Measurements from ENCODE around the gene VARS1.
"Not testable (repeated sequence)": the region's sequence is repeated elsewhere in the genome, so short reads cannot be mapped to it uniquely, and the experiment has no call there.

VARS1 gene

DNA sequence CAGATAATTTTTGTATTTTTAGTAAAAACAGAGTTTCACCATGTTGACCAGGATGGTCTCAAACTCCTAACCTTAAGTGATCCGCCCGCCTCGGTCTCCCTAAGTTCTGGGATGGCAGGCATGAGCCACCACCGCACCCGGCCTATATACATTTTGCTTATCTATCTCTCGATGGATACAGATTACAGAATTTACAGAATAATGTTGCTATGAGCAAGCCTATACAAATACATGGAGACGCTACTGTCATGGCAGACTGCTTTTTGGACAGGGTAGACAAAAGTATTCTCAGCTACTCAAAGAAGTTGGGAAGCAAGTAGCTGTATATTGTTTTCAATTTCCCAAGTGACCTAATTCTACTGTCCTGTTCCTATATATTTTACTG is 17.9 kb upstream of the VARS1 start:
- no peak overlapping the region for H3K4me3 ChIP-seq (ENCODE audit: control insufficient read depth, low read depth, low read length)
- no peak for TF ChIP-seq CTCF (conservative IDR thresholded peaks at IDR 0.05; ENCODE audit: control insufficient read depth, insufficient read depth, low read depth, low read length)

DNA sequence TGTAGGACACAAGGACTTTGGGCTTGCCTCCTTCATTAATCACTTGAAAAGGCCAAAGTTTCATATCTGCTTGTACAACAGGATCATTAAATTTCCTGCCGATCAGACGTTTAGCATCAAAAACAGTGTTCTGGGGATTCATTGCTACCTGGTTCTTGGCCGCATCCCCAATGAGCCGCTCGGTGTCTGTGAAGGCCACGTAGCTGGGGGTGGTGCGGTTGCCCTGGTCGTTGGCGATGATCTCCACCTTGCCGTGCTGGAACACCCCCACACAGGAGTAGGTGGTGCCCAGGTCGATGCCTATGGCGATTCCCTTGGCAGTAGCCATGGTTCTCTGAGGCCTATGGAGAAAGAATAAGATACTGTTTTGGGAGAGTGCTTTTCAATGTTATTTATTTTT is 16.1 kb upstream of the VARS1 start:
- no peak for TF ChIP-seq CTCF (conservative IDR thresholded peaks at IDR 0.05; ENCODE audit: control insufficient read depth, insufficient read depth, low read depth, low read length)
- DNase-seq (ENCODE audit: low read depth): no peak

More for the DNA sequence above, 17.9 kb upstream of the VARS1 start:
- no peak for DNase-seq (ENCODE audit: low read depth)

DNA sequence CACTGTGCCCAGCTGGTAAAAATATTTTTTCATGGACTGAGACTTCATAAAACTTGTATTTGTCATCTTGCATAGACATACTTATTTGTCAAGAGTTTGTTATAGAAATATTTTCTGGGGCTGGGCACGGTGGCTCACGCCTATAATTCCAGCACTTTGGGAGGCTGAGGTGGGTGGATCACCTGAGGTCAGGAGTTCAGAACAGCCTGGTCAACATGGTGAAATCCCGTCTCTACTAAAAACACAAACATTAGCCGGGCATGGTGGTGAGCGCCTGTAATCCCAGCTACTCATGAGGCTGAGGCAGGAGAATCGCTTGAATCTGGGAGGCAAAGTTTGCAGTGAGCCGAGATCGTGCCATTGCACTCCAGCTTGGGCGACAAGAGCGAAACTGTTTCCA is 13.0 kb upstream of the VARS1 start:
- not testable (repeated sequence) for DNase-seq (ENCODE audit: low read depth); H3K4me3 ChIP-seq (ENCODE audit: control insufficient read depth, low read depth, low read length)

More for the DNA sequence above, 16.1 kb upstream of the VARS1 start:
- no peak overlapping the region for H3K4me3 ChIP-seq (ENCODE audit: control insufficient read depth, low read depth, low read length)

DNA sequence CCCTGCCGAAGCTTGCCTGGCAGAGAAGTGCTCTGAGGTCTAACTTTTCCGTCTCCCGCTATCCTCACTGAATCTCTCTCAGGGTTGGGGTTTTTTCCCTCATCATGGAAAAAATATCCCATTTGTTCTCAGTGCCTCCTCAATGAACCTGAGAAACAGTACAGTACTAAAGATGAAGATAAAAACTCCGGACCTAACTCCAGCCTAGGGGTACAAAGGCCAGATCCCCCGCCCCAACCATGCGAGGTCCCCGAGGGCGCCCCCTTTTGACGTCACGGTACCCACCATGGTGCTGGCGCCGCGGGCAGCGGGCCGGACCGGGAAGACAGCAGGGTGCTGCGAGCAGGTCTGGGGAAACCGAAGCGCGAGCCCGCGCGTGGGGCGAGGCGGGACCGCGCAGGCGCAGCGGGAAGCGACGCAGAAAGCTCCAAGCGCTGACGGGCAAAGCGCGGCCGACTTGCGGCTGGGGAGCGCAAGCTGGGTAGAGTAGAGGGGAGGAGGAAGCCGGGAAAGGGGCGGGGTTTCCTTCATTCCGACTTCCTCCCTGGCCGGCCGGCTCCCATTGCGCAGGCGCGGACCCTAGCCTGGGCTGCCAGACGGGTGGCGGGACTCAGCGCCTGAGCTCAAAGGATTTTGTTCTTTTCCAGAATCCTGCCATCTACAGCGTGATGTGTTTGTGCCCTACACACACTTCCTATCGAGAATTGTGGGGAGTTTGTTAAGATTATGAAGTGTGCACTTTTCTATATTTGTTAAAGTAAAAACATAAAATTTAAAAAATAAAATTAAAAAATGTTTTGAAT is 11.1 kb upstream of the VARS1 start, which contains the start of gene LSM2:
Gene LSM2, minus strand, starts transcription at position 497 of the 803 bp plus-strand sequence. Its CDS starts 209 bp downstream, at position 288.
- TF ChIP-seq CTCF (conservative IDR thresholded peaks at IDR 0.05; ENCODE audit: control insufficient read depth, insufficient read depth, low read depth, low read length): no peak
- peak; percentile 93 for DNase-seq (ENCODE audit: low read depth)
- peak within 1 kb of the TSS; percentile 71 for H3K4me3 ChIP-seq (ENCODE audit: control insufficient read depth, low read depth, low read length)

DNA sequence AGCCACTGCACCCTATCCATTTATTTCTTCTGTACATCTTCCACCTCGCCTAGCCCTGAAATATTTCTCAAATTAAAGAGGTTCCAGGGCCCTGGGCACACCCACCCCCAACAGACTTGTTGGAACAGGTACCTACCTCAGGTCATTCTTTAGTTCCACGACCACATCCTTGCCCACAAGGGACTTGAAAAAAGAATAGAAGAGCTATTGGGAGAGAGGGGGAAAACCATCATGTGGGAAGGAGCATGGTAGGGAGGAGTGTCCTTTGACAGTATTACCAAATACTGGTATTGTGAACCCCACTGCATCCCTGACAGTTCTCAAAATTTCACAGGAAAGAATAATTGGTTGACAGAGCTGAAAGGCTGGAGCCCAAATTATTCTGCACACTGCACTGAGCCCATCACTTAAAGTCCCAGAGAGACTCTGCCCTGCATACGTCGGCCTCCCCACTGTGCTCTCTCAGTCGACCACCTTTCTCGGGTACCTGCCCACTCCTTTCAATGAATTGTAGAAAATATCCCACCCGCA is 10.5 kb upstream of the VARS1 start:
- TF ChIP-seq CTCF (conservative IDR thresholded peaks at IDR 0.05; ENCODE audit: control insufficient read depth, insufficient read depth, low read depth, low read length): no peak
- DNase-seq (ENCODE audit: low read depth): no peak
- H3K4me3 ChIP-seq (ENCODE audit: control insufficient read depth, low read depth, low read length): peak overlapping the region; percentile 71

GRCh38 chr6:31801031-31801927 is 5.7 kb upstream of the VARS1 start:
- DNase-seq (ENCODE audit: low read depth); H3K4me3 ChIP-seq (ENCODE audit: control insufficient read depth, low read depth, low read length): not testable (repeated sequence)

GRCh38 chr6:31799781-31800180 is 4.2 kb upstream of the VARS1 start:
- DNase-seq (ENCODE audit: low read depth): no peak
- no peak for TF ChIP-seq CTCF (conservative IDR thresholded peaks at IDR 0.05; ENCODE audit: control insufficient read depth, insufficient read depth, low read depth, low read length)
- no peak overlapping the region for H3K4me3 ChIP-seq (ENCODE audit: control insufficient read depth, low read depth, low read length)

Data from fibroblast of mammary gland (primary cell).